Adrenal gland (tissue), 5 donors: Measurements from ENCODE around the gene CELF2.

Experiments used
- CTCF ChIP-seq, 6 experiments: fragments of 450-650 bp in 4 of 6; fragments of 200-600 bp in 2 of 6; sonication (generic) in 1 of 6; IDR thresholded peaks; 1 replicate in 5 of 6; 2 replicates in 1 of 6; pipeline versions ENCODE4 v1.5.1 to v1.8.0; 2016 to 2021; ENCODE audit warnings: antibody characterized with exemption in 6 of 6, mild to moderate bottlenecking in 2 of 6, moderate library complexity in 1 of 6
- POLR2A ChIP-seq, 2 donors: fragments of 450-650 bp; IDR thresholded peaks; one replicate each; pipeline ENCODE4 v1.6.1; 2017; ENCODE audit warnings: antibody characterized with exemption in 2 of 2, mild to moderate bottlenecking in 2 of 2, moderate library complexity in 1 of 2
- donor health status: DM: no; HTN: no; CAD: no.

DNA sequence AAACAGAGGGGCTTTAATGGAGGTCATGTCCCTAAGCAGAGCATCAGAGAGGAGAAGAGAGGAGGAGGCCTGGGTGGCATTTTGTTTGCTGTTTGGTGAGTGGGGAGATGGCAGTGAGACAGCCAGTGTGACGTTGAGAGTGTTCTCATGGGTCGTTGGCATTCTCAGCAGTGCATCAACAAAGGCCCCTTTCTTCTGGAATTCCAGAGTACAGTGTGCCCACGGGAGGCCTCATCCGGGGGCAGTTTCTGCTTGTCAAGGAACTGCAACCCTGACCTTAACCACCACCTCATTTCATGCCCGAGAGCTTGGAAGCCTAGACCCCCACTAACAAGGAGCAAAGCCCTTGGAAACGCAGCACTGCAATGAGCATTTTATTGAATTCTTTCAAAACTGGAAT lies 92.9 kb downstream of the CELF2 start:
- TF ChIP-seq POLR2A (IDR thresholded peaks at IDR 0.05) (no peak), CTCF (IDR thresholded peaks at IDR 0.05) (no peak)
